Measurements from ENCODE around the gene BAG2.

The BAG2 gene

DNA sequence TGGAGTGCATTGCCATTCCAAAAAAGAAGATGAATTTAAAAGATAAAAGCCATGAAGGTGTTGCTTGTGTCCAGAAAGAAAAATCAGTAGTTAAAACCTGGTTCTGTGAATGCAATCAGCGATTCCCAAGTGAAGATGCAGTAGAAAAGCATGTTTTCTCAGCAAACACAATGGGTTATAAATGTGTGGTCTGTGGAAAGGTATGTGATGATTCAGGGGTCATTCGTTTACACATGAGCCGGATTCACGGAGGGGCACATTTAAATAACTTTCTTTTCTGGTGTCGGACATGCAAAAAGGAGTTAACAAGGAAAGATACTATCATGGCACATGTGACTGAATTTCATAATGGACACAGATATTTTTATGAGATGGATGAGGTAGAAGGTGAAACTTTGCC is 24.7 kb upstream of the BAG2 start:
- Histone ChIP-seq H3K9ac (ENCODE audit: low read length) (no peak overlapping the region), H3K4me3 (ENCODE audit: low read length) (no peak overlapping the region), H3K27me3 (replicated peaks; ENCODE audit: control insufficient read depth, insufficient read depth, low read length) (no peaks in the 10 kb centered on the region), H3K4me1 (ENCODE audit: control insufficient read depth, insufficient read depth, low read length) (no peaks in the 10 kb centered on the region), H3K36me3 (ENCODE audit: control insufficient read depth, insufficient read depth, low read length, severe bottlenecking) (peaks cover 65% of the 10 kb centered on the region), H3K9me3 (ENCODE audit: control insufficient read depth, low read length) (no peaks in the 10 kb centered on the region)
- no peak for DNase-seq (ENCODE audit: low read depth)

DNA sequence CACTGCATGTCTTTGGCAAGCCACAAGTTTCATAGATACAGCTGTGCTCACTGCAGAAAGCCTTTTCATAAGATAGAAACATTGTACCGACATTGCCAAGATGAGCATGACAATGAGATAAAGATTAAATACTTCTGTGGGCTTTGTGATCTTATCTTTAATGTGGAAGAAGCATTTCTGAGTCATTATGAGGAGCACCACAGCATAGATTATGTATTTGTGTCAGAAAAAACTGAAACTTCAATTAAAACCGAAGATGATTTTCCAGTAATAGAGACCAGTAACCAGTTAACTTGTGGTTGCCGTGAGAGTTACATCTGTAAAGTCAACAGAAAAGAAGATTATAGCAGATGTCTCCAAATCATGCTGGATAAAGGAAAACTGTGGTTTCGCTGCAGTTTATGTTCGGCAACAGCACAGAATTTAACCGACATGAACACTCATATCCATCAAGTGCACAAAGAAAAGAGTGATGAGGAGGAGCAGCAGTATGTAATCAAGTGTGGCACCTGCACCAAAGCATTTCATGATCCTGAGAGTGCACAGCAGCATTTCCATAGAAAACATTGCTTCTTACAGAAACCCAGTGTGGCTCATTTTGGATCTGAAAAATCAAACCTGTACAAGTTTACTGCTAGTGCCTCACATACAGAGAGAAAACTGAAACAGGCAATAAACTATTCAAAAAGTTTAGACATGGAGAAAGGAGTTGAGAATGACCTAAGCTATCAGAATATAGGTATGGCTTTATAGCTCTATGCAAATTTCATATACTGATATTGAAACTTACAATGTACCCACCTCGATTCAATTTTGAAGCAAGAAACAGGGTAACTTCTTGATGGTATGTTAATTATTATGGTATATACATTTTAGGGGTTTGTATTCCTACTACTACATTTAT is 23.9 kb upstream of the BAG2 start:
- DNase-seq (ENCODE audit: low read depth): no peak
- Histone ChIP-seq H3K27me3 (replicated peaks; ENCODE audit: control insufficient read depth, insufficient read depth, low read length) (no peaks in the 10 kb centered on the region), H3K36me3 (ENCODE audit: control insufficient read depth, insufficient read depth, low read length, severe bottlenecking) (peaks cover 65% of the 10 kb centered on the region), H3K9ac (ENCODE audit: low read length) (no peak overlapping the region), H3K9me3 (ENCODE audit: control insufficient read depth, low read length) (no peaks in the 10 kb centered on the region), H3K4me1 (ENCODE audit: control insufficient read depth, insufficient read depth, low read length) (no peaks in the 10 kb centered on the region), H3K4me3 (ENCODE audit: low read length) (no peak overlapping the region)

DNA sequence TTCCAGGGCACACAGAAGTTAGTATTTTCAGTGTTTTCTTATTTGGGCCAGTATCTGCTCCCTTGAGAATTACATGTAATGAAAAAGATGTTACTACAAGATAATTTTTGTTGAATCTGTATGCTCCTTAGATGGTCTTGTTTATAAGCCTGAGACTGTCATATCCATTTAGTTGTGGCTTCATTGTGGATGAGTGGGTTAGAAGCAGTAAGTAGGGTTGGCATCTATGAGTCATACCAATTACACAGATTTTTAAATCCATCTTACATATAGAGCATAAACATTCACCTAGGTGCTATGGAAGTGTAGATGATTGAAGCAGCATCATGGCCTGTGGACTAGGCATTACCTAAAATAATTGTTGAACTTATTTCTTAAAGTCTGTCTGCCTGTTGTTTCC is 13.5 kb upstream of the BAG2 start:
- Histone ChIP-seq H3K27me3 (replicated peaks; ENCODE audit: control insufficient read depth, insufficient read depth, low read length) (no peaks in the 10 kb centered on the region), H3K4me3 (ENCODE audit: low read length) (no peak overlapping the region), H3K4me1 (ENCODE audit: control insufficient read depth, insufficient read depth, low read length) (peaks cover 10% of the 10 kb centered on the region), H3K9me3 (ENCODE audit: control insufficient read depth, low read length) (no peaks in the 10 kb centered on the region), H3K36me3 (ENCODE audit: control insufficient read depth, insufficient read depth, low read length, severe bottlenecking) (peaks cover 68% of the 10 kb centered on the region), H3K9ac (ENCODE audit: low read length) (no peak overlapping the region)
- DNase-seq (ENCODE audit: low read depth): no peak

DNA sequence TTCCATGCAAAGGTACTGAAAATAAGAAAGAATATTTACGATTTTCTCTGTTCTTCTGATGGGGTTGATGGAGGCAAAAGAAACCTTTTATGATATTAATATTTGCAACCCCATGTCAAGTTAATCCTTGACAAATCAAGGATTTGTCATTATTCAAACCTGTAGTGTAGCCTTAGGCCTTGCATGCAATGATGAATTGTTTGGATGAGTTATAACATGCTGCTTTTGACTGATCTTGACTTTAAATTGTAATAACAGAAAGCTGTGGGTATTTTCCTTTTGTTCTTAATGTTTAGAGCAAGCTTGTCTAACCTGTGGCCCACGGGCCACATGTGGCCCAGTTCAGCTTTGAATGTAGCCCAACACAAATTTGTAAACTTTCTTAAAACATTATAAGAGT is 13.0 kb upstream of the BAG2 start:
- no peak for DNase-seq (ENCODE audit: low read depth)
- peaks cover 10% of the 10 kb centered on the region for H3K4me1 ChIP-seq (ENCODE audit: control insufficient read depth, insufficient read depth, low read length)
- no peaks in the 10 kb centered on the region for H3K27me3 ChIP-seq (replicated peaks; ENCODE audit: control insufficient read depth, insufficient read depth, low read length)
- H3K4me3 ChIP-seq (ENCODE audit: low read length): no peak overlapping the region
- no peak overlapping the region for H3K9ac ChIP-seq (ENCODE audit: low read length)
- peaks cover 2% of the 10 kb centered on the region for H3K9me3 ChIP-seq (ENCODE audit: control insufficient read depth, low read length)
- peaks cover 68% of the 10 kb centered on the region for H3K36me3 ChIP-seq (ENCODE audit: control insufficient read depth, insufficient read depth, low read length, severe bottlenecking)

DNA sequence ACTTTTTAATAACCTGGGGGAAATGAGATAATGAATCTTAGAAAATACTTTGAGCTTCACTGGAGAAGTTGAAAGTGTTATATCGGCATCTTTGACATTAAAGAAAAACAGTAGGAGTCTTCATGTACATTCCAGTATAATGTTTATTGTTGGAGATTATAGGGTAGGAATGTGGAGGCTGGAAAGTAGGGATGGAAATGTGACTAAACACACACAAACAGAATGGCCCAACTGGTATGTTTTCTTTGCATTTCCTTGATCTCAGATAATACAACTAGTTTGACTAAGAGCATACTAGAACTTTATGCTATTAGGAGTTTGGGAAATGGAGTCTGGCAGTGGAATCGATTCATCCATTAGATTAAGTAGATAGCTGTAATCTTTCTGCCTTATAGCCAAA is 10.1 kb upstream of the BAG2 start:
- peaks cover 5% of the 10 kb centered on the region for H3K4me1 ChIP-seq (ENCODE audit: control insufficient read depth, insufficient read depth, low read length)

DNA sequence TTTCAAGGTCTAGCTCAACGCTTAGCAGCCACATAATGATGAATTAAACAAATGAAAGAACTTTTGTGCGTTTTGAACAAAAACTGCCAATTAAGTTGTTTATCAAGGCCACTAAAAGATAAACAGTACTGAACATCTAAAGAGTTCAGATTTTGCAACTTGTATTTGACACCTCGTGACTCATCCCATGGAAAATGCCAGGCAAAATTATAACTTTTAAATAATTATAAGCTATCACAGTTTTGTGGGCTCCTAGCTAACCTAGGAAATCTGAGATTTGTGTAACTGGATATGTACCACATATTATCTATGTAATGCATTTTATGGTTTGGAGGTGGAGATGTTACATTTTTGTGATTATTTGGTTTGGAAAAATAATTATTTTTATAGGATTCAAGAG is 9.6 kb upstream of the BAG2 start:
- peaks cover 66% of the 10 kb centered on the region for H3K36me3 ChIP-seq (ENCODE audit: control insufficient read depth, insufficient read depth, low read length, severe bottlenecking)
- no peaks in the 10 kb centered on the region for H3K27me3 ChIP-seq (replicated peaks; ENCODE audit: control insufficient read depth, insufficient read depth, low read length)
- no peak overlapping the region for H3K4me3 ChIP-seq (ENCODE audit: low read length)
- no peak overlapping the region for H3K9ac ChIP-seq (ENCODE audit: low read length)
- peak; percentile 46 for DNase-seq (ENCODE audit: low read depth)
- H3K4me1 ChIP-seq (ENCODE audit: control insufficient read depth, insufficient read depth, low read length): peaks cover 5% of the 10 kb centered on the region
- peaks cover 19% of the 10 kb centered on the region for H3K9me3 ChIP-seq (ENCODE audit: control insufficient read depth, low read length)

More for the DNA sequence above, 10.1 kb upstream of the BAG2 start:
- H3K9ac ChIP-seq (ENCODE audit: low read length): no peak overlapping the region
- no peaks in the 10 kb centered on the region for H3K27me3 ChIP-seq (replicated peaks; ENCODE audit: control insufficient read depth, insufficient read depth, low read length)
- peak; percentile 47 for DNase-seq (ENCODE audit: low read depth)
- peaks cover 66% of the 10 kb centered on the region for H3K36me3 ChIP-seq (ENCODE audit: control insufficient read depth, insufficient read depth, low read length, severe bottlenecking)
- no peak overlapping the region for H3K4me3 ChIP-seq (ENCODE audit: low read length)
- H3K9me3 ChIP-seq (ENCODE audit: control insufficient read depth, low read length): peaks cover 19% of the 10 kb centered on the region

DNA sequence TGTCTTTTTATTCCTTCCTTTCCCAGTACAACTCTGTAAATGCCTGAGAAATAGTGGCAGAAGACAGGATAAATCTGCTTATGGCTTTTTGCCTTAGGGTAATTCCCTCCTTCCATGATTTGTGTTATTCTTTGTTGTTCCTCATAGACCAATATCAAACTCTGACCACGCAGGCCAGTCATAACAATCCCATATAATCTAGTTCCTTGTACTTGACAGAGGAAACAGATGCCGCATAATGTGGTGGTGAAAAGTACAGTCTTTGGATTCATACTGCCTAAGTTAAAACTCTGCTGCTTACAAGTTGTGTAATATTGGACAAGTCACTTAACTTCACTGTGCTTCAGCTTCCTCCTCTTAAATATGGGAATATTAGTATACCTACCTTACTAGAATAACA is 8.2 kb upstream of the BAG2 start:
- H3K9me3 ChIP-seq (ENCODE audit: control insufficient read depth, low read length): peaks cover 19% of the 10 kb centered on the region
- DNase-seq (ENCODE audit: low read depth): no peak
- H3K9ac ChIP-seq (ENCODE audit: low read length): no peak overlapping the region
- H3K36me3 ChIP-seq (ENCODE audit: control insufficient read depth, insufficient read depth, low read length, severe bottlenecking): peaks cover 56% of the 10 kb centered on the region
- no peaks in the 10 kb centered on the region for H3K27me3 ChIP-seq (replicated peaks; ENCODE audit: control insufficient read depth, insufficient read depth, low read length)
- H3K4me3 ChIP-seq (ENCODE audit: low read length): no peak overlapping the region
- H3K4me1 ChIP-seq (ENCODE audit: control insufficient read depth, insufficient read depth, low read length): peaks cover 5% of the 10 kb centered on the region

DNA sequence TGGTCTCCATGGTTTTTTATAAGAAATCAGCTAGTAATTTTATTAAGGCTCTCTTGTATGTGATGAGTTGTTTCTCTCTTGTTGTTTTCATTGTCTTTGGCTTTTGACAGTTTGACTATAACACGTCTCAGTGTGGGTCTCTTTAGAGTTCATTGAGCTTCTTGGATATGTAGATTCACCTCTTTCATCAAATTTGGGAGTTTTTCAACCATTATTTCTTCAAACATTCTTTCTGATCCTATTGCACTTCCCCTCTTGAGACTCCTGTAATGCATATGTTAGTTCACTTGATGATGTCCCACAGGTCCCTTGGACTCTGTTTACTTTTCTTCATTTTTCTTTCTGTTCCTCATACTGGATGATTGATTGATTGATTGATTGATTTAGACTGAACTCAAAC is 7.0 kb upstream of the BAG2 start:
- no peak for DNase-seq (ENCODE audit: low read depth)
- no peaks in the 10 kb centered on the region for H3K27me3 ChIP-seq (replicated peaks; ENCODE audit: control insufficient read depth, insufficient read depth, low read length)
- H3K9ac ChIP-seq (ENCODE audit: low read length): no peak overlapping the region
- H3K4me1 ChIP-seq (ENCODE audit: control insufficient read depth, insufficient read depth, low read length): peaks cover 5% of the 10 kb centered on the region
- H3K4me3 ChIP-seq (ENCODE audit: low read length): no peak overlapping the region
- H3K36me3 ChIP-seq (ENCODE audit: control insufficient read depth, insufficient read depth, low read length, severe bottlenecking): peaks cover 61% of the 10 kb centered on the region
- peaks cover 19% of the 10 kb centered on the region for H3K9me3 ChIP-seq (ENCODE audit: control insufficient read depth, low read length)

GRCh38 chr6:57173056-57173885 is 1.1 kb downstream of the BAG2 start:
- Histone ChIP-seq H3K9me3 (ENCODE audit: control insufficient read depth, low read length) (no peaks in the 10 kb centered on the region), H3K4me3 (ENCODE audit: low read length) (peak overlapping the region; percentile 91), H3K36me3 (ENCODE audit: control insufficient read depth, insufficient read depth, low read length, severe bottlenecking) (peaks cover 5% of the 10 kb centered on the region), H3K27me3 (replicated peaks; ENCODE audit: control insufficient read depth, insufficient read depth, low read length) (no peaks in the 10 kb centered on the region), H3K4me1 (ENCODE audit: control insufficient read depth, insufficient read depth, low read length) (peaks cover 28% of the 10 kb centered on the region), H3K9ac (ENCODE audit: low read length) (peak overlapping the region; percentile 96)
- peak; percentile 60 for DNase-seq (ENCODE audit: low read depth)

GRCh38 chr6:57173886-57174510 is 1.9 kb downstream of the BAG2 start:
- H3K9me3 ChIP-seq (ENCODE audit: control insufficient read depth, low read length): no peaks in the 10 kb centered on the region
- H3K4me1 ChIP-seq (ENCODE audit: control insufficient read depth, insufficient read depth, low read length): peaks cover 33% of the 10 kb centered on the region
- H3K27me3 ChIP-seq (replicated peaks; ENCODE audit: control insufficient read depth, insufficient read depth, low read length): no peaks in the 10 kb centered on the region
- peak; percentile 84 for DNase-seq (ENCODE audit: low read depth)
- H3K9ac ChIP-seq (ENCODE audit: low read length): peak overlapping the region; percentile 96
- H3K36me3 ChIP-seq (ENCODE audit: control insufficient read depth, insufficient read depth, low read length, severe bottlenecking): peaks cover 5% of the 10 kb centered on the region
- H3K4me3 ChIP-seq (ENCODE audit: low read length): peak overlapping the region; percentile 91

- Histone ChIP-seq H3K9ac (ENCODE audit: low read length) (peak overlapping the region; percentile 96), H3K27me3 (replicated peaks; ENCODE audit: control insufficient read depth, insufficient read depth, low read length) (no peaks in the 10 kb centered on the region), H3K9me3 (ENCODE audit: control insufficient read depth, low read length) (no peaks in the 10 kb centered on the region), H3K4me3 (ENCODE audit: low read length) (peak overlapping the region; percentile 91), H3K36me3 (ENCODE audit: control insufficient read depth, insufficient read depth, low read length, severe bottlenecking) (peaks cover 5% of the 10 kb centered on the region), H3K4me1 (ENCODE audit: control insufficient read depth, insufficient read depth, low read length) (peaks cover 33% of the 10 kb centered on the region)
- DNase-seq (ENCODE audit: low read depth): no peak
Observed at GRCh38 chr6:57174511-57174907, 2.4 kb downstream of the BAG2 start.

Data from adipocyte (in vitro differentiated cells).